K562 (cell line): ENCODE results near the gene TNIK. TPM values are rescaled to one million over a fixed set of nuclear protein-coding genes. Genes with fewer than 3 reads are reported as not detected.

Experiments
- CCAR2 ChIP-seq: fragments of 200-400 bp; formaldehyde crosslinking; IDR thresholded peaks from 2 replicates; pipeline ENCODE4 v1.6.1; 2017; ENCODE audit warnings: mild to moderate bottlenecking, low read depth, low read length
- CREM ChIP-seq: IDR thresholded peaks from 2 replicates; pipeline ENCODE4 v1.6.1; 2014; ENCODE audit warnings: antibody characterized with exemption, low read depth
- DMBX1 ChIP-seq: fragments of 250-450 bp; sonication (Bioruptor Pico); IDR thresholded peaks from 2 replicates; pipeline ENCODE4 v1.8.0; 2022; ENCODE audit warnings: inconsistent platforms, mild to moderate bottlenecking, moderate library complexity, borderline replicate concordance
- GTF2E2 ChIP-seq: fragments of 200-800 bp; sonication (Bioruptor generic); IDR thresholded peaks from 2 replicates; pipeline ENCODE4 v1.6.1; 2016; ENCODE audit warnings: missing genetic modification characterization, missing compliant biosample characterization
- KDM4B ChIP-seq, 2 experiments: fragments of 450-650 bp in 1 of 2; sonication (generic) in 1 of 2; IDR thresholded peaks; 2 replicates each; pipeline ENCODE4 v1.6.1; 2016 to 2017; ENCODE audit warnings: borderline replicate concordance in 2 of 2, antibody characterized with exemption in 1 of 2, low read depth in 1 of 2, mild to moderate bottlenecking in 1 of 2
- NFYB ChIP-seq: IDR thresholded peaks from 2 replicates; pipeline ENCODE4 v1.6.1; 2011; ENCODE audit warnings: mild to moderate bottlenecking, moderate library complexity; ENCODE audit not compliant: insufficient read length; ENCODE audit errors: extremely low read depth
- RAD51 ChIP-seq: fragments of 450-650 bp; IDR thresholded peaks from 2 replicates; pipeline ENCODE4 v1.7.1; 2016; ENCODE audit warnings: low read depth, mild to moderate bottlenecking, borderline replicate concordance
- SMAD4 ChIP-seq: fragments of 250-450 bp; sonication (Bioruptor Pico); conservative IDR thresholded peaks from 2 replicates; pipeline ENCODE4 v1.8.0; 2021; ENCODE audit warnings: inconsistent platforms, mild to moderate bottlenecking, moderate library complexity
- ZNF174 ChIP-seq: fragments of 250-450 bp; sonication (Bioruptor Pico); IDR thresholded peaks from 2 replicates; pipeline ENCODE4 v1.4.0; 2020; ENCODE audit warnings: mild to moderate bottlenecking
- ZNF274 ChIP-seq: IDR thresholded peaks from 2 replicates; pipeline ENCODE4 v1.6.1; 2011; ENCODE audit warnings: low read depth, mild to moderate bottlenecking, low read length, moderate library complexity, borderline replicate concordance
- ZNF696 ChIP-seq: fragments of 250-450 bp; sonication (Bioruptor Pico); conservative IDR thresholded peaks from 2 replicates; pipeline ENCODE4 v1.4.0; 2020; ENCODE audit warnings: mild to moderate bottlenecking, moderate library complexity
- polyA plus RNA-seq, 8 experiments: library from polyadenylated mRNA; depleted of rRNA in 4 of 8; stranded (reverse) in 5 of 8; unstranded in 3 of 8; fragments of >200 nt; fragmentation: Nextera tagmentation in 2 of 8; fragmentation: Illumina TruSeq in 1 of 8; extraction: Ambion mirVana in 2 of 8; extraction: Trizol in 1 of 8; gene quantifications; 2 replicates each; pipeline versions ENCODE4 v1.2.1 to v1.2.3, GENCODE V29; 2011 to 2014; ENCODE audit warnings: inconsistent platforms in 1 of 8, missing spikeins in 1 of 8
- total RNA-seq, 7 experiments: library from RNA; depleted of rRNA in 6 of 7; stranded (reverse); fragments of >200 nt in 6 of 7; fragmentation: Illumina TruSeq in 2 of 7; extraction: Trizol in 2 of 7; gene quantifications; 2 replicates each; pipeline versions ENCODE4 v1.2.1 to v1.2.3, GENCODE V29; 2011 to 2021; ENCODE audit warnings: low replicate concordance in 1 of 7
- TF ChIP-seq, protein P1 (sequence below): sonication (generic); formaldehyde crosslinking; IDR thresholded peaks from 2 replicates; pipeline ENCODE4 v1.9.0; 2022; ENCODE audit warnings: mild to moderate bottlenecking, missing genetic modification reagents
- TF ChIP-seq, protein P2 (sequence below): sonication (generic); formaldehyde crosslinking; IDR thresholded peaks from 2 replicates; pipeline ENCODE4 v1.8.1; 2023; ENCODE audit warnings: mild to moderate bottlenecking, missing genetic modification reagents

TNIK gene
- total and polyA plus RNA-seq, 9 of the 15 experiments (the other 6 are each of a cell fraction or from before 2014, with no cell fraction given): 6.6 to 39.0 (median 24.7) TPM

DNA sequence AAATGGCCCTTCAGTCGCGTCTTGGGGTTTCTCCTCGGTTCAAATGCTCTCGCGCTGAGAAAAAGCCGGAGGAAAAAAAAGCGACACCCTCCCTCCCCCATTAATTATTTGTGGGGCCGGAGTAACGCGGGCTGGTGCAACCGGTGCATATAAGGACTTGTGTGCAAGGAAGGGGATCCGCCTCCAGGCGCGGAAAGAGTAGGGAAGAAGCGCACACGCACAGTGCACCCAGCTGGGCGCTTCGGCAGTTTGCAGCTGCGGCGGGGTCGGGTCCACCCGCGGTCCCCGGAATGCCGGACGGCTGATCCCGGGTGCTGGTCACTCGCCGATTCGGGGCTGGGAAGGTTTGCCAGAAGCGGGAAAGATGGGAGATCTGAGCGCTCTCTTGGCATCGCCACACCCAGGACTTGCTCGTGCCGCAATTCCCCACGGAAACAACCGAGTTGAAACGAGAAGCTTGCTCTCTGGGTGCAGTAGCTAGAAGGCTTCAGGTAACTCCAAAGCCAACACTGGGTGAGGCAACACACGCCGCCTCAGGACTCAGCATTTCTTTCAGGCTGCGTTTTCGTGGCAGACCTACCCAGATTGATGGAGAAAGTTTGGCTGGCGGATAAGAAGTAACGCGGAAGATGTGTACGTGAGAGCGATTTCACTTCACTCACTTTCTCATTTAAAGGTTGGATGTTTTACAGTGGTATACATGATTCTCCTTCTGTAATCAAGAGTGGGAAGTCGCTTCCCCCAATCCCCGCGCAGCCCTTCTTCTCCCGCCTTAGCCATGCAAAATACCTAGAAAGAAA lies 720 bp upstream of the TNIK start (continued):
- no peak for TF ChIP-seq CCAR2
- TF ChIP-seq KDM4B (IDR thresholded peaks at IDR 0.05; ENCODE audit: borderline replicate concordance in 2 of 2, low read depth in 1 of 2): no peak
- TF ChIP-seq, protein P1, sequence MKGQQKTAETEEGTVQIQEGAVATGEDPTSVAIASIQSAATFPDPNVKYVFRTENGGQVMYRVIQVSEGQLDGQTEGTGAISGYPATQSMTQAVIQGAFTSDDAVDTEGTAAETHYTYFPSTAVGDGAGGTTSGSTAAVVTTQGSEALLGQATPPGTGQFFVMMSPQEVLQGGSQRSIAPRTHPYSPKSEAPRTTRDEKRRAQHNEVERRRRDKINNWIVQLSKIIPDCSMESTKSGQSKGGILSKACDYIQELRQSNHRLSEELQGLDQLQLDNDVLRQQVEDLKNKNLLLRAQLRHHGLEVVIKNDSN (CRISPR knock-in tag): no peak
- no peak for TF ChIP-seq ZNF696 (CRISPR knock-in tag)
- peak; percentile 45; the same call in 1 of the 2 replicates for TF ChIP-seq DMBX1
- no peak for TF ChIP-seq RAD51
- peak; percentile 85; the same call in 1 of the 2 replicates for TF ChIP-seq GTF2E2 (tag)
- TF ChIP-seq, protein P2, sequence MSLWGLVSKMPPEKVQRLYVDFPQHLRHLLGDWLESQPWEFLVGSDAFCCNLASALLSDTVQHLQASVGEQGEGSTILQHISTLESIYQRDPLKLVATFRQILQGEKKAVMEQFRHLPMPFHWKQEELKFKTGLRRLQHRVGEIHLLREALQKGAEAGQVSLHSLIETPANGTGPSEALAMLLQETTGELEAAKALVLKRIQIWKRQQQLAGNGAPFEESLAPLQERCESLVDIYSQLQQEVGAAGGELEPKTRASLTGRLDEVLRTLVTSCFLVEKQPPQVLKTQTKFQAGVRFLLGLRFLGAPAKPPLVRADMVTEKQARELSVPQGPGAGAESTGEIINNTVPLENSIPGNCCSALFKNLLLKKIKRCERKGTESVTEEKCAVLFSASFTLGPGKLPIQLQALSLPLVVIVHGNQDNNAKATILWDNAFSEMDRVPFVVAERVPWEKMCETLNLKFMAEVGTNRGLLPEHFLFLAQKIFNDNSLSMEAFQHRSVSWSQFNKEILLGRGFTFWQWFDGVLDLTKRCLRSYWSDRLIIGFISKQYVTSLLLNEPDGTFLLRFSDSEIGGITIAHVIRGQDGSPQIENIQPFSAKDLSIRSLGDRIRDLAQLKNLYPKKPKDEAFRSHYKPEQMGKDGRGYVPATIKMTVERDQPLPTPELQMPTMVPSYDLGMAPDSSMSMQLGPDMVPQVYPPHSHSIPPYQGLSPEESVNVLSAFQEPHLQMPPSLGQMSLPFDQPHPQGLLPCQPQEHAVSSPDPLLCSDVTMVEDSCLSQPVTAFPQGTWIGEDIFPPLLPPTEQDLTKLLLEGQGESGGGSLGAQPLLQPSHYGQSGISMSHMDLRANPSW: no peak
- no peak for TF ChIP-seq ZNF174
- TF ChIP-seq ZNF274: no peak
- no peak for TF ChIP-seq NFYB
- TF ChIP-seq CREM: 0 out of 2 replicates have a peak, but pooled peaks have one; percentile 2
- TF ChIP-seq SMAD4 (CRISPR knock-in tag): peak; percentile 68; the same call in 1 of the 2 replicates
